Heart left ventricle (tissue), 16 donors: ENCODE results near the gene TEX29. TPM values are rescaled to one million over a fixed set of nuclear protein-coding genes. Genes with fewer than 3 reads are reported as not detected.

Experiments
- ATAC-seq, 4 donors: fragments of 200-7000 bp; cut with Tn5 transposase; one replicate each; pipeline ENCODE4 v1.9.1; 2020 to 2022; ENCODE audit warnings: moderate library complexity in 4 of 4, mild to moderate bottlenecking in 3 of 4, moderate number of reproducible peaks in 1 of 4
- DNase-seq, 5 donors: peaks; one replicate each; pipeline ENCODE4 v3.0.0-alpha.2; 2020
- H3K27ac ChIP-seq, 12 donors: fragments of 200-600 bp; sonication (generic) in 4 of 12; one replicate each; pipeline versions ENCODE4 v1.5.0 to v1.8.0; 2016 to 2022; ENCODE audit warnings: mild to moderate bottlenecking in 2 of 12
- H3K27me3 ChIP-seq, 9 donors: fragments of 200-600 bp; sonication (generic) in 2 of 9; one replicate each; pipeline versions ENCODE4 v1.5.1 to v1.8.0; 2016 to 2022; ENCODE audit warnings: mild to moderate bottlenecking in 3 of 9
- H3K36me3 ChIP-seq, 9 donors: fragments of 200-600 bp; sonication (generic) in 2 of 9; one replicate each; pipeline versions ENCODE4 v1.5.0 to v1.8.0; 2018 to 2022; ENCODE audit warnings: mild to moderate bottlenecking in 2 of 9
- H3K4me1 ChIP-seq, 12 donors: fragments of 200-600 bp; sonication (generic) in 4 of 12; one replicate each; pipeline versions ENCODE4 v1.5.0 to v1.8.0; 2016 to 2022; ENCODE audit warnings: mild to moderate bottlenecking in 3 of 12
- H3K4me3 ChIP-seq, 12 donors: fragments of 200-600 bp; sonication (generic) in 4 of 12; one replicate each; pipeline versions ENCODE4 v1.5.0 to v1.8.0; 2017 to 2022; ENCODE audit warnings: mild to moderate bottlenecking in 9 of 12, moderate library complexity in 4 of 12
- H3K9me3 ChIP-seq, 12 donors: fragments of 200-600 bp; sonication (generic) in 4 of 12; one replicate each; pipeline versions ENCODE4 v1.5.0 to v1.8.0; 2016 to 2022; ENCODE audit warnings: mild to moderate bottlenecking in 1 of 12
- CTCF ChIP-seq, 12 donors: fragments of 200-600 bp; sonication (generic) in 4 of 12; IDR thresholded peaks; one replicate each; pipeline versions ENCODE4 v1.5.0 to v1.8.0; 2018 to 2022; ENCODE audit warnings: antibody characterized with exemption in 12 of 12, mild to moderate bottlenecking in 5 of 12
- POLR2A ChIP-seq, 2 donors: fragments of 450-650 bp; IDR thresholded peaks; one replicate each; pipeline ENCODE4 v1.6.1; 2017; ENCODE audit warnings: antibody characterized with exemption in 2 of 2, mild to moderate bottlenecking in 2 of 2, moderate library complexity in 2 of 2
- whole genome bisulfite sequencing, 4 donors: extraction: QIAGEN DNeasy Blood & Tissue Kit in 2 of 4; methylation state at CpG; one replicate each; pipeline versions ENCODE4 v1.1.5 to v1.1.7; 2013 to 2018; 5-methylcytosine and 5-hydroxymethylcytosine counted together
- intact Hi-C, 10 donors: fragments of 100-400 bp; cut with DNase I; formaldehyde crosslinking; loops; one replicate each; pipeline versions ENCODE4 v1.11.1 to v1.14.2; 2022
- polyA plus RNA-seq, 2 donors: library from polyadenylated mRNA; stranded (reverse); fragments of 200-250 nt; gene quantifications; one replicate each; pipeline ENCODE4 v1.2.3, GENCODE V29; 2013
- total RNA-seq, 9 donors: library from RNA; depleted of rRNA in 2 of 9; stranded (reverse); fragments of >200 nt in 2 of 9; fragmentation: NEBNext Ultra II Directional in 3 of 9; extraction: Animal tissue kit (Norgen Biotek cat#: 25700) in 3 of 9; gene quantifications; one replicate each; pipeline versions ENCODE4 v1.1.0 to v1.2.4, GENCODE V29; 2016 to 2023
- donor health status: ischemic (EF 13 %, LVEDD 7.1; RV severe dilation, severe dysfunction).
- donor health status: healthy with polysubstance abuse.
- donor health status: DM: no; HTN: yes; CAD: no.
- donor health status: DM: no; HTN: no; CAD: no.
- donor health status: ischemic (EF 25% LVEDD 6.9; RV normal size, moderate dysfunction).
- donor health status: ischemic (EF 25% LVEDD 5.7; RV mildly dilated, moderate dysfunction).
- donor health status: healthy.
- donor health status: DM: yes; HTN: yes; CAD: no.
- donor health status: ischemic (EF 35%, LVEDD 5.7; RV mildly dilated, moderate dysfunction).
- donor health status: nonischemic (EF 11% LVEDD 7.7; RV severe dilation, severe dysfunction).
- donor health status: DM: yes; HTN: yes; CAD: no.
- donor health status: PGD.
- donor health status: ischemic (EF 29% LVEDD 5.4; RV normal size, mild dysfunction).
- donor health status: nonischemic (EF 23%, LVEDD 6.1; RV moderate dilation, normal function).

Gene TEX29
- total and polyA plus RNA-seq, 11 donors: 0.15 to 0.57 (median 0.35) TPM; not detected in 6

- 91 to 94% (median 92%) methylated on average over 13 of the region's 13 CpGs for WGBS, 4 donors
- ATAC-seq (no peak), DNase-seq (no peak)
- H3K9me3 ChIP-seq: no peaks in the 10 kb centered on the region
- H3K4me1 ChIP-seq: no peaks in the 10 kb centered on the region
- no peaks in the 10 kb centered on the region for H3K27me3 ChIP-seq
- H3K36me3 ChIP-seq: peaks cover 0 to 100% (median 71%) of the 10 kb centered on the region in 9 donors
- intact Hi-C loops: no loop called here
- no peak for TF ChIP-seq CTCF (IDR thresholded peaks at IDR 0.05)
- no peak for TF ChIP-seq POLR2A (IDR thresholded peaks at IDR 0.05)
- H3K4me3 ChIP-seq: no peak overlapping the region
- H3K27ac ChIP-seq: no peak overlapping the region
Observed at GRCh38 chr13:111292710-111293485, 27.5 kb upstream of the TEX29 start.

GRCh38 chr13:111295886-111296285 is 24.6 kb upstream of the TEX29 start:
- Histone ChIP-seq H3K4me3 (no peak overlapping the region), H3K36me3 (peaks cover 0 to 98% (median 65%) of the 10 kb centered on the region in 9 donors), H3K27me3 (no peaks in the 10 kb centered on the region), H3K9me3 (no peaks in the 10 kb centered on the region), H3K4me1 (no peaks in the 10 kb centered on the region), H3K27ac (no peak overlapping the region)
- no peak for TF ChIP-seq POLR2A (IDR thresholded peaks at IDR 0.05)
- no peak for TF ChIP-seq CTCF (IDR thresholded peaks at IDR 0.05)
- ATAC-seq: no peak
- WGBS, 4 donors: 76 to 97% (median 92%) methylated on average over 9 of the region's 9 CpGs
- intact Hi-C loops: no loop called here
- DNase-seq: no peak

- intact Hi-C loops: no loop called here
- no peak for TF ChIP-seq POLR2A (IDR thresholded peaks at IDR 0.05)
- TF ChIP-seq CTCF (IDR thresholded peaks at IDR 0.05): no peak
- H3K4me3 ChIP-seq: no peak overlapping the region
- H3K36me3 ChIP-seq: peaks cover 0 to 98% (median 65%) of the 10 kb centered on the region in 9 donors
- WGBS, 4 donors: 81 to 84% (median 82%) methylated on average over 6 of the region's 6 CpGs
- no peak overlapping the region for H3K27ac ChIP-seq
- DNase-seq (no peak), ATAC-seq (no peak)
- no peaks in the 10 kb centered on the region for H3K27me3 ChIP-seq
- H3K9me3 ChIP-seq: no peaks in the 10 kb centered on the region
- no peaks in the 10 kb centered on the region for H3K4me1 ChIP-seq
Observed at GRCh38 chr13:111296417-111296816, 24.0 kb upstream of the TEX29 start.

GRCh38 chr13:111298214-111298975 is 22.0 kb upstream of the TEX29 start:
- intact Hi-C loops: no loop called here
- H3K27me3 ChIP-seq: no peaks in the 10 kb centered on the region
- H3K27ac ChIP-seq: no peak overlapping the region
- no peaks in the 10 kb centered on the region for H3K9me3 ChIP-seq
- no peaks in the 10 kb centered on the region for H3K4me1 ChIP-seq
- WGBS, 4 donors: 76 to 87% (median 83%) methylated on average over 12 to 13 of the region's 13 CpGs
- H3K4me3 ChIP-seq: no peak overlapping the region
- TF ChIP-seq CTCF (IDR thresholded peaks at IDR 0.05) (no peak), POLR2A (IDR thresholded peaks at IDR 0.05) (no peak)
- DNase-seq (no peak), ATAC-seq (no peak)
- peaks cover 0 to 98% (median 65%) of the 10 kb centered on the region in 9 donors for H3K36me3 ChIP-seq
